Right forelimb (tissue), 1 donor: ENCODE measurements around the gene ACER3.
"Not testable (repeated sequence)": the region's sequence is repeated elsewhere in the genome, so short reads cannot be mapped to it uniquely, and the experiment has no call there.

ENCODE experiments used
- DNase-seq: peaks from one replicate; pipeline ENCODE4 v3.0.0-alpha.2; 2018

Gene ACER3

GRCh38 chr11:76860539-76861475 is at the start of gene ACER3:
TSS of gene ACER3 (plus strand) at chr11:76860918. CDS start at chr11:76860977, 59 bp downstream.
- DNase-seq: peak; percentile 86

GRCh38 chr11:76811259-76811658 is 49.5 kb upstream of the ACER3 start:
- DNase-seq: no peak

GRCh38 chr11:76814414-76814813 is 46.3 kb upstream of the ACER3 start:
- no peak for DNase-seq

- not testable (repeated sequence) for DNase-seq
Measured at GRCh38 chr11:76815678-76816077, 45.0 kb upstream of the ACER3 start.

GRCh38 chr11:76820184-76820566 is 40.5 kb upstream of the ACER3 start:
- no peak for DNase-seq

GRCh38 chr11:76821396-76821795 is 39.3 kb upstream of the ACER3 start:
- not testable (repeated sequence) for DNase-seq

- no peak for DNase-seq
Measured at GRCh38 chr11:76822406-76822805, 38.3 kb upstream of the ACER3 start.

- DNase-seq: no peak
Measured at GRCh38 chr11:76823481-76824028, 37.2 kb upstream of the ACER3 start.

GRCh38 chr11:76824083-76824939 is 36.4 kb upstream of the ACER3 start:
- DNase-seq: no peak

- DNase-seq: no peak
Measured at GRCh38 chr11:76824980-76825725, 35.6 kb upstream of the ACER3 start.

- no peak for DNase-seq
Measured at GRCh38 chr11:76825726-76826396, 34.9 kb upstream of the ACER3 start.

- DNase-seq: not testable (repeated sequence)
Measured at GRCh38 chr11:76826508-76826907, 34.2 kb upstream of the ACER3 start.

GRCh38 chr11:76827005-76827404 is 33.7 kb upstream of the ACER3 start:
- DNase-seq: not testable (repeated sequence)

- no peak for DNase-seq
Measured at GRCh38 chr11:76830639-76831327, 29.9 kb upstream of the ACER3 start.

- no peak for DNase-seq
Measured at GRCh38 chr11:76831686-76832310, 28.9 kb upstream of the ACER3 start.

- no peak for DNase-seq
Measured at GRCh38 chr11:76832361-76832760, 28.4 kb upstream of the ACER3 start.

- no peak for DNase-seq
Measured at GRCh38 chr11:76834151-76834550, 26.6 kb upstream of the ACER3 start.

- DNase-seq: no peak
Measured at GRCh38 chr11:76835036-76835435, 25.7 kb upstream of the ACER3 start.

GRCh38 chr11:76835928-76836612 is 24.6 kb upstream of the ACER3 start:
- DNase-seq: peak; percentile 52

GRCh38 chr11:76836613-76837291 is 24.0 kb upstream of the ACER3 start:
- no peak for DNase-seq
